ENCODE measurements around the gene RFC2. TPM values are rescaled to one million over a fixed set of nuclear protein-coding genes. Genes with fewer than 3 reads are reported as not detected.

RFC2 gene
- polyA plus RNA-seq, 1 of the 3 experiments (the other 2 are of a cell fraction) = 31.2 TPM

DNA sequence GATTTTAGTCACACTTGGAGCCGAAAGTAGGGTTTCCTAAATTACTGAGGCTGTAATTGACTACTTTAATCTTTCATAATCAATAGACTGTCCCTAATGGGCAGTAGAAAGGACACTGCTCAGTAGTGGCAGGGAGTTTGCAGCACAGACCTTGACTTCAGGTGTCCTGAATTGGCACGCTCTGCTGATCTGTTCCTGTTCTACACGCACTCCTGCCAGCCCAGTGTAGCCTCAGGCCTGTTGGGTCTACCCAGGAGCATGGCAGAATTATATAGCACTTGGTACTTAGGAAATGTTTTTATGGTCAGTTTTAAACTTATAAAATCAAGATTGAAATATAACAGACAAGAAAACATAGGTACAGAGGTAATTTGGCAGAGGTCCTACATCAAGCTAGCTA is 71.1 kb downstream of the RFC2 start:
- Histone ChIP-seq H3K9ac (no peak overlapping the region), H4K20me1 (ENCODE audit: insufficient read depth) (peaks cover 100% of the 10 kb centered on the region), H3K9me3 (no peaks in the 10 kb centered on the region), H3K4me3 (ENCODE audit: low read depth in 2 of 2, low read length in 1 of 2) (no peak overlapping the region), H3K9me2 (no peaks in the 10 kb centered on the region), H3K36me3 (replicated peaks in 1 of 2; ENCODE audit: control insufficient read depth in 1 of 2, insufficient read depth in 2 of 2, low read length in 1 of 2) (peaks cover 23 to 37% of the 10 kb centered on the region in 2 experiments), H3F3A (replicated peaks; ENCODE audit: insufficient read depth) (peaks cover 9% of the 10 kb centered on the region), H3K4me2 (no peak overlapping the region), H2AFZ (ENCODE audit: low read depth) (no peak overlapping the region), H3K79me2 (ENCODE audit: insufficient read depth) (peaks cover 100% of the 10 kb centered on the region), H3K27ac (ENCODE audit: low read depth in 2 of 2, low read length in 1 of 2) (no peak overlapping the region; a peak in 2 of 4 replicates), H3K27me3 (ENCODE audit: insufficient read depth) (no peaks in the 10 kb centered on the region), H3K4me1 (ENCODE audit: control insufficient read depth in 1 of 2, insufficient read depth in 2 of 2, low read depth in 1 of 2, low read length in 1 of 2) (peaks cover 16 to 26% of the 10 kb centered on the region in 2 experiments; a peak in 3 of 4 replicates)
- 96% methylated on average over 3 of the region's 3 CpGs for WGBS (ENCODE audit: low lambda C conversion rate)
- POLR2A ChIA-PET = interaction anchor here (0.6 to 3.0 kb wide), 3 partner anchors 8 to 417 kb away, joined by 3 to 16 read pairs (median 4); partner anchors contain the start of gene EIF4H
- no peak for DNase-seq
- CTCF ChIA-PET = interaction anchor here (0.9 to 6.8 kb wide), 16 partner anchors 8 to 328 kb away, joined by 3 to 50 read pairs (median 6); partner anchors contain the start of gene LIMK1
- TF ChIP-seq, protein P1, sequence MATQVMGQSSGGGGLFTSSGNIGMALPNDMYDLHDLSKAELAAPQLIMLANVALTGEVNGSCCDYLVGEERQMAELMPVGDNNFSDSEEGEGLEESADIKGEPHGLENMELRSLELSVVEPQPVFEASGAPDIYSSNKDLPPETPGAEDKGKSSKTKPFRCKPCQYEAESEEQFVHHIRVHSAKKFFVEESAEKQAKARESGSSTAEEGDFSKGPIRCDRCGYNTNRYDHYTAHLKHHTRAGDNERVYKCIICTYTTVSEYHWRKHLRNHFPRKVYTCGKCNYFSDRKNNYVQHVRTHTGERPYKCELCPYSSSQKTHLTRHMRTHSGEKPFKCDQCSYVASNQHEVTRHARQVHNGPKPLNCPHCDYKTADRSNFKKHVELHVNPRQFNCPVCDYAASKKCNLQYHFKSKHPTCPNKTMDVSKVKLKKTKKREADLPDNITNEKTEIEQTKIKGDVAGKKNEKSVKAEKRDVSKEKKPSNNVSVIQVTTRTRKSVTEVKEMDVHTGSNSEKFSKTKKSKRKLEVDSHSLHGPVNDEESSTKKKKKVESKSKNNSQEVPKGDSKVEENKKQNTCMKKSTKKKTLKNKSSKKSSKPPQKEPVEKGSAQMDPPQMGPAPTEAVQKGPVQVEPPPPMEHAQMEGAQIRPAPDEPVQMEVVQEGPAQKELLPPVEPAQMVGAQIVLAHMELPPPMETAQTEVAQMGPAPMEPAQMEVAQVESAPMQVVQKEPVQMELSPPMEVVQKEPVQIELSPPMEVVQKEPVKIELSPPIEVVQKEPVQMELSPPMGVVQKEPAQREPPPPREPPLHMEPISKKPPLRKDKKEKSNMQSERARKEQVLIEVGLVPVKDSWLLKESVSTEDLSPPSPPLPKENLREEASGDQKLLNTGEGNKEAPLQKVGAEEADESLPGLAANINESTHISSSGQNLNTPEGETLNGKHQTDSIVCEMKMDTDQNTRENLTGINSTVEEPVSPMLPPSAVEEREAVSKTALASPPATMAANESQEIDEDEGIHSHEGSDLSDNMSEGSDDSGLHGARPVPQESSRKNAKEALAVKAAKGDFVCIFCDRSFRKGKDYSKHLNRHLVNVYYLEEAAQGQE (IDR thresholded peaks at IDR 0.05; ENCODE audit: low read depth, low read length) = no peak
- TF ChIP-seq, protein P2, sequence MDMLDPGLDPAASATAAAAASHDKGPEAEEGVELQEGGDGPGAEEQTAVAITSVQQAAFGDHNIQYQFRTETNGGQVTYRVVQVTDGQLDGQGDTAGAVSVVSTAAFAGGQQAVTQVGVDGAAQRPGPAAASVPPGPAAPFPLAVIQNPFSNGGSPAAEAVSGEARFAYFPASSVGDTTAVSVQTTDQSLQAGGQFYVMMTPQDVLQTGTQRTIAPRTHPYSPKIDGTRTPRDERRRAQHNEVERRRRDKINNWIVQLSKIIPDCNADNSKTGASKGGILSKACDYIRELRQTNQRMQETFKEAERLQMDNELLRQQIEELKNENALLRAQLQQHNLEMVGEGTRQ (IDR thresholded peaks at IDR 0.05; ENCODE audit: borderline replicate concordance, low read depth, low read length) = no peak
- no peak for TF ChIP-seq FOXJ3 (CRISPR knock-in tag; IDR thresholded peaks at IDR 0.05)
- TF ChIP-seq, protein P3, sequence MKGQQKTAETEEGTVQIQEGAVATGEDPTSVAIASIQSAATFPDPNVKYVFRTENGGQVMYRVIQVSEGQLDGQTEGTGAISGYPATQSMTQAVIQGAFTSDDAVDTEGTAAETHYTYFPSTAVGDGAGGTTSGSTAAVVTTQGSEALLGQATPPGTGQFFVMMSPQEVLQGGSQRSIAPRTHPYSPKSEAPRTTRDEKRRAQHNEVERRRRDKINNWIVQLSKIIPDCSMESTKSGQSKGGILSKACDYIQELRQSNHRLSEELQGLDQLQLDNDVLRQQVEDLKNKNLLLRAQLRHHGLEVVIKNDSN (IDR thresholded peaks at IDR 0.05; ENCODE audit: borderline replicate concordance, low read depth) = no peak
- TF ChIP-seq RXRA (IDR thresholded peaks at IDR 0.05; ENCODE audit: borderline replicate concordance, low read depth) = no peak
- no peak for TF ChIP-seq EP300 (IDR thresholded peaks at IDR 0.05; ENCODE audit: borderline replicate concordance in 1 of 2, low read depth in 1 of 2, low read length in 1 of 2)
- TF ChIP-seq GABPA (IDR thresholded peaks at IDR 0.05; ENCODE audit: low read depth) = no peak
- no peak for TF ChIP-seq ELF1 (IDR thresholded peaks at IDR 0.05)
- no peak for TF ChIP-seq YY1 (IDR thresholded peaks at IDR 0.05; ENCODE audit: low read depth)
- TF ChIP-seq, protein P4, sequence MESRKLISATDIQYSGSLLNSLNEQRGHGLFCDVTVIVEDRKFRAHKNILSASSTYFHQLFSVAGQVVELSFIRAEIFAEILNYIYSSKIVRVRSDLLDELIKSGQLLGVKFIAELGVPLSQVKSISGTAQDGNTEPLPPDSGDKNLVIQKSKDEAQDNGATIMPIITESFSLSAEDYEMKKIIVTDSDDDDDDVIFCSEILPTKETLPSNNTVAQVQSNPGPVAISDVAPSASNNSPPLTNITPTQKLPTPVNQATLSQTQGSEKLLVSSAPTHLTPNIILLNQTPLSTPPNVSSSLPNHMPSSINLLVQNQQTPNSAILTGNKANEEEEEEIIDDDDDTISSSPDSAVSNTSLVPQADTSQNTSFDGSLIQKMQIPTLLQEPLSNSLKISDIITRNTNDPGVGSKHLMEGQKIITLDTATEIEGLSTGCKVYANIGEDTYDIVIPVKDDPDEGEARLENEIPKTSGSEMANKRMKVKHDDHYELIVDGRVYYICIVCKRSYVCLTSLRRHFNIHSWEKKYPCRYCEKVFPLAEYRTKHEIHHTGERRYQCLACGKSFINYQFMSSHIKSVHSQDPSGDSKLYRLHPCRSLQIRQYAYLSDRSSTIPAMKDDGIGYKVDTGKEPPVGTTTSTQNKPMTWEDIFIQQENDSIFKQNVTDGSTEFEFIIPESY (IDR thresholded peaks at IDR 0.05; ENCODE audit: borderline replicate concordance, low read depth) = no peak
- TF ChIP-seq, protein P5, sequence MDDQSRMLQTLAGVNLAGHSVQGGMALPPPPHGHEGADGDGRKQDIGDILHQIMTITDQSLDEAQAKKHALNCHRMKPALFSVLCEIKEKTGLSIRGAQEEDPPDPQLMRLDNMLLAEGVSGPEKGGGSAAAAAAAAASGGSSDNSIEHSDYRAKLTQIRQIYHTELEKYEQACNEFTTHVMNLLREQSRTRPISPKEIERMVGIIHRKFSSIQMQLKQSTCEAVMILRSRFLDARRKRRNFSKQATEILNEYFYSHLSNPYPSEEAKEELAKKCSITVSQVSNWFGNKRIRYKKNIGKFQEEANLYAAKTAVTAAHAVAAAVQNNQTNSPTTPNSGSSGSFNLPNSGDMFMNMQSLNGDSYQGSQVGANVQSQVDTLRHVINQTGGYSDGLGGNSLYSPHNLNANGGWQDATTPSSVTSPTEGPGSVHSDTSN (IDR thresholded peaks at IDR 0.05) = no peak
- no peak for TF ChIP-seq JUND (IDR thresholded peaks at IDR 0.05)
